ENCODE data around the gene EMX1.

Gene EMX1

DNA sequence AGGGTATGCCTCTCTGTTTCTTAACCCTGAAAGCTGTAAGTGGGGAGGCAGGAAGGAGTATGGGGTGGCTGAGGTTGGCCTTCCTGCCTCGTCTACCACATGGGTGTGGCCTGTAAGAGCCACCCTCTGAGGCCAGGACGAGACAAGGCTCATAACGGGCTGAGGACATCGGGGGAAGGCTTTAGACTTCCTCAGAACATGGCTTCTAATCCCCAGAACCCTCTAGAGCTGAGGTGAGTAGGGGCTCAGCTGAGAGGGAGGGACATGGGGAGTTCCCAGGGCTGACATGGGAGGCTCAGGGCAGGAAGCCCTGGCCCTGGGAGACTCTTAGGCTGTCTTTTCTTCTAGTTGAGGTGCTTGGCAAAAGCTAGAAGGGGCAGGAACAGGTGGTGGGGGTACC lies 36.7 kb downstream of the EMX1 start:
- H3K4me3 ChIP-seq (ENCODE audit: low read length in 2 of 2), result no peak overlapping the region
- H3K36me3 ChIP-seq (ENCODE audit: control insufficient read depth in 2 of 2, insufficient read depth in 2 of 2, low read length in 2 of 2), result no peaks in the 10 kb centered on the region

DNA sequence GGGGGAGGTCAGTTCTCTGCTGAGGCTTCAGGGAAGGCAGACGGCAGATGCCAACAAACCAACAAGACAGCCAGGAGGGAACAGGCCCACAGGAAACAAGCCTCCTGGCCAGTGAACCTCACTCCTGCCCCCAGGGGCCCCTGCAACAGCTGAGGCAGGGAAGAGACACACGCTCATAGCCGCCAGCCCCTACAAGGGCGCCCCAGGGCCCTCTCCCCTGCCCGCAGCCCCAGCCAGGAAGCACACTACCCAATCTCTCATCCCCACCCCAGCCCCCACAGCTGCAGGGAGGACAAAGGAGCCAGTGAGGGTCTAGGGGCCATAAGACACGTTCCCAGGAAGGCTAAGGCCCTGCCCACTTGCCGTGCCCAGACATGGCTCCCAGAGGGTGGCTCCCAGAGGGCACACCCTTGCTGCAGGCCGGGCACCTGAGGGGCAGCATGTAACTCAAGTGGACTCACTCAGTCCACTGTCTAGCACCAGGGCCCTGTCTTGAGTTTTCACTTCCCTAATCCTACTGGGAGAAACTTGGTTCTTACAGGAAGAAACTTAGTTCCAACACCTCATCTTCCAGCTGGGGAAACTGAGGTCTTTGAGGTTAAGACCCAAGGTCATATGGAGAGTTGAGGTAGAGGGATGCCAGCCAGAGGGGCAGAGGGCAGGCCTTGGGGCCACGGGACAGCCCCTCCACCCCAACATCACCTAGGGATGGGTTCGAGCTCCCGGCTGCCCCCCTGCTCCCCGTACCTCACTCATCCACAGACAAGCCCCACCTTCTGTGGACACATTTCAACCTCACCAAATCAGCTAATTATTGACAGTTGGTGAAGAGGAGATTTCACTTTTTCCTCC lies 37.3 kb downstream of the EMX1 start:
- Histone ChIP-seq H3K9ac (ENCODE audit: low read length in 2 of 2) (no peak overlapping the region), H3K27me3 (ENCODE audit: control insufficient read depth in 1 of 2, insufficient read depth in 2 of 2, low read length in 2 of 2) (no peaks in the 10 kb centered on the region), H3K36me3 (ENCODE audit: control insufficient read depth in 2 of 2, insufficient read depth in 2 of 2, low read length in 2 of 2) (no peaks in the 10 kb centered on the region), H3K4me3 (ENCODE audit: low read length in 2 of 2) (no peak overlapping the region), H3K4me1 (ENCODE audit: control insufficient read depth, insufficient read depth, low read length) (no peaks in the 10 kb centered on the region), H3K27ac (ENCODE audit: low read length) (no peak overlapping the region), H3K9me3 (ENCODE audit: control insufficient read depth in 2 of 2, low read length in 2 of 2) (no peaks in the 10 kb centered on the region)

More for the DNA sequence above, 36.7 kb downstream of the EMX1 start:
- no peaks in the 10 kb centered on the region for H3K9me3 ChIP-seq (ENCODE audit: control insufficient read depth in 2 of 2, low read length in 2 of 2)
- no peaks in the 10 kb centered on the region for H3K27me3 ChIP-seq (ENCODE audit: control insufficient read depth in 1 of 2, insufficient read depth in 2 of 2, low read length in 2 of 2)
- no peak overlapping the region for H3K9ac ChIP-seq (ENCODE audit: low read length in 2 of 2)
- no peak overlapping the region for H3K27ac ChIP-seq (ENCODE audit: low read length)
- no peaks in the 10 kb centered on the region for H3K4me1 ChIP-seq (ENCODE audit: control insufficient read depth, insufficient read depth, low read length)

GRCh38 chr2:72955228-72956049 lies 38.1 kb downstream of the EMX1 start:
- Histone ChIP-seq H3K9me3 (ENCODE audit: control insufficient read depth in 2 of 2, low read length in 2 of 2) (no peaks in the 10 kb centered on the region), H3K36me3 (ENCODE audit: control insufficient read depth in 2 of 2, insufficient read depth in 2 of 2, low read length in 2 of 2) (no peaks in the 10 kb centered on the region), H3K4me1 (ENCODE audit: control insufficient read depth, insufficient read depth, low read length) (no peaks in the 10 kb centered on the region), H3K27ac (ENCODE audit: low read length) (no peak overlapping the region), H3K9ac (ENCODE audit: low read length in 2 of 2) (no peak overlapping the region), H3K4me3 (ENCODE audit: low read length in 2 of 2) (no peak overlapping the region), H3K27me3 (ENCODE audit: control insufficient read depth in 1 of 2, insufficient read depth in 2 of 2, low read length in 2 of 2) (no peaks in the 10 kb centered on the region)

GRCh38 chr2:72956050-72956395 lies 38.7 kb downstream of the EMX1 start:
- no peaks in the 10 kb centered on the region for H3K36me3 ChIP-seq (ENCODE audit: control insufficient read depth in 2 of 2, insufficient read depth in 2 of 2, low read length in 2 of 2)
- H3K27ac ChIP-seq (ENCODE audit: low read length), result no peak overlapping the region
- H3K9me3 ChIP-seq (ENCODE audit: control insufficient read depth in 2 of 2, low read length in 2 of 2), result no peaks in the 10 kb centered on the region
- H3K27me3 ChIP-seq (ENCODE audit: control insufficient read depth in 1 of 2, insufficient read depth in 2 of 2, low read length in 2 of 2), result no peaks in the 10 kb centered on the region
- H3K4me3 ChIP-seq (ENCODE audit: low read length in 2 of 2), result no peak overlapping the region
- H3K4me1 ChIP-seq (ENCODE audit: control insufficient read depth, insufficient read depth, low read length), result no peaks in the 10 kb centered on the region
- H3K9ac ChIP-seq (ENCODE audit: low read length in 2 of 2), result no peak overlapping the region

- H3K27ac ChIP-seq (ENCODE audit: low read length), result no peak overlapping the region
- no peaks in the 10 kb centered on the region for H3K27me3 ChIP-seq (ENCODE audit: control insufficient read depth in 1 of 2, insufficient read depth in 2 of 2, low read length in 2 of 2)
- no peaks in the 10 kb centered on the region for H3K36me3 ChIP-seq (ENCODE audit: control insufficient read depth in 2 of 2, insufficient read depth in 2 of 2, low read length in 2 of 2)
- no peak overlapping the region for H3K4me3 ChIP-seq (ENCODE audit: low read length in 2 of 2)
- no peaks in the 10 kb centered on the region for H3K9me3 ChIP-seq (ENCODE audit: control insufficient read depth in 2 of 2, low read length in 2 of 2)
- no peaks in the 10 kb centered on the region for H3K4me1 ChIP-seq (ENCODE audit: control insufficient read depth, insufficient read depth, low read length)
- no peak overlapping the region for H3K9ac ChIP-seq (ENCODE audit: low read length in 2 of 2)
Measured at GRCh38 chr2:72956936-72957335, 39.6 kb downstream of the EMX1 start.

DNA sequence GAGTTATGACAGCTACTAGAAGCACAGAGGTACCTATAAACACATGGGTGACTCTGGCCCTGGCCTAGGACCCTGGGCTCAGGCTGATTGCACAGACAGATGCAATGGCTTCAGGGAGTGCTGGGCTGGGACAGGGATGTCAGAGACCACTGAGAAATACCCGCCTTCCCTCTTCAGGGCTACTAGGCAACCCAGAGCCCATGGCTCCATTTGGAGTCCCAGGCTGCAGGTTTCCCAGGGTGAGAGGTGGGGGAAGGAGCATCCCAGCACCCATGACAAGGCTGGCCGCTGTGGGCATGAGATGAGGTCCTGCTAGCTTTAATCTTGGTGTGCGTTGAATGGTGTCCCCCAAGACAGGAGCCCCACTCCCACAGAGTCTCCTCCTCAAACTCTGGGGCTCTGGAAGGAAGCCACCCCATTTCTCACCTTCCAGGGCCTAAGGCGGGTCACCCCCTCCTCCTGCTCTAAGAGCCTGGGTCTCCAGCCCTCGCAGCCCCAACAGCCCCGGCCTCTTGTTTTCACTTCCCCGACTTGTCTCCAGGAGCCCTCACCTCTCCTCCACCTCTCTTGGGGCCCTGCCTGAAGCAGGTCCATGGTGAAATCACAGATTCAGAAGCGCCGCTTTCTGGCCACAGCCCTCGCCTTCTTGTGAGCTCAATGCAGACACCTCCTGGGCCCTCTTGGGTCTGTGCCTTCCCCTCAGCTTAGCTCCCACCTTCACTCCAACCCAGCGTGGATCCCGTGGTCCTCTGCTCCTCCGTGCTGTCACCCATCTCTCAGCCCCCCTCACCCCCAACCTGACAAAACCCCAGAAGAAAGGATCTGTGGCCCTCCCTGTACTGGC lies 41.4 kb downstream of the EMX1 start:
- Histone ChIP-seq H3K27me3 (ENCODE audit: control insufficient read depth in 1 of 2, insufficient read depth in 2 of 2, low read length in 2 of 2) (no peaks in the 10 kb centered on the region), H3K4me1 (ENCODE audit: control insufficient read depth, insufficient read depth, low read length) (no peaks in the 10 kb centered on the region), H3K27ac (ENCODE audit: low read length) (no peak overlapping the region), H3K9me3 (ENCODE audit: control insufficient read depth in 2 of 2, low read length in 2 of 2) (no peaks in the 10 kb centered on the region), H3K9ac (ENCODE audit: low read length in 2 of 2) (no peak overlapping the region), H3K36me3 (ENCODE audit: control insufficient read depth in 2 of 2, insufficient read depth in 2 of 2, low read length in 2 of 2) (no peaks in the 10 kb centered on the region), H3K4me3 (ENCODE audit: low read length in 2 of 2) (no peak overlapping the region)

- Histone ChIP-seq H3K36me3 (ENCODE audit: control insufficient read depth in 2 of 2, insufficient read depth in 2 of 2, low read length in 2 of 2) (no peaks in the 10 kb centered on the region), H3K9ac (ENCODE audit: low read length in 2 of 2) (no peak overlapping the region), H3K4me3 (ENCODE audit: low read length in 2 of 2) (no peak overlapping the region), H3K4me1 (ENCODE audit: control insufficient read depth, insufficient read depth, low read length) (no peaks in the 10 kb centered on the region), H3K27ac (ENCODE audit: low read length) (no peak overlapping the region), H3K9me3 (ENCODE audit: control insufficient read depth in 2 of 2, low read length in 2 of 2) (no peaks in the 10 kb centered on the region), H3K27me3 (ENCODE audit: control insufficient read depth in 1 of 2, insufficient read depth in 2 of 2, low read length in 2 of 2) (no peaks in the 10 kb centered on the region)
Measured at GRCh38 chr2:72959554-72959953, 42.2 kb downstream of the EMX1 start.

DNA sequence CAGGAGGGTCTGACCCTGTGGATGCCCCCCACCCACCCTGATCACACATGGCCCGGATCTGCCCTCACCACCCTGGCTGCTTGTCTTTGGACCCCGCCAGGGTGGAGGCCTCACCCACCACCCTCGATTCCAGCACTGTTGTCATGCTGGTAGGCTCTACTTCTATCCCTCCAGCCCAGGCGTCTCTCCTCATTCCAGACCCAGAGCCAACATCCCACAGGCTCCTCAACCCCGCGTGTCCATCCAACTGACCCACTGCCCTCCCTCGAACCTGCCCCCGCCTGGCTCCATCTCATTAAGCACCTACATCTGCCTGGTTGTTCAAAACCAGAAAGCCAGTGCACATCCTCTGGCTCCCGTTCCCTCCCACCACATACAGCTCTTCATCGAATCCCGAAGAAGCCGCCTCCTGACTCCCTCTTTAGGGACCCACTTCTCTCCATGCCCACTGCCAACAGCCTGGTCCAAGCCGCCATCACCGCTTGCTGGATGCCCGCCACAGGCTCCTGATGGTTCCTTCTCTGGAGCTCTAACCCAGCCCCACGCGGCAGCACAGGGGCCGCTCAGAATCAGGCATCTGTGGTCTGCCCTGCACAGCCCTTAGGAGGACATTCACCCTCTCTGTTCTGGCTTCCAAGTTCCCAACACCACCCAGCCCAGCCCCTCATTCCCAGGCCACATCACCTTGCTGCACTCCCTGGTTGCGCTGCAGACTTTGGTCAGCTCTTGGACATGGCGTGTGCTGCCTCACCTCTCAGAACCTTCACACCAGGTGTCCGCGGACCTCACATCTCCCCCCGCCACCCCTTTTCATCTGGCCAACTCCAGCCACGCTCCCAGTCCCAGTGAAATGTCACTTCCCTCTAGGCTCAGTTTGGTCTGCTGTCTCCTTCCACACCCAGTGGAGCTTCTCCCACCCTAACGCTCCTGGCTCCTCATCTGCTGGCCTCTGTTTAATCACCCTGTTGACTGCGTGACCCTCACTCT lies 43.0 kb downstream of the EMX1 start:
- Histone ChIP-seq H3K36me3 (ENCODE audit: control insufficient read depth in 2 of 2, insufficient read depth in 2 of 2, low read length in 2 of 2) (no peaks in the 10 kb centered on the region), H3K4me3 (ENCODE audit: low read length in 2 of 2) (no peak overlapping the region), H3K9ac (ENCODE audit: low read length in 2 of 2) (no peak overlapping the region), H3K9me3 (ENCODE audit: control insufficient read depth in 2 of 2, low read length in 2 of 2) (no peaks in the 10 kb centered on the region), H3K27me3 (ENCODE audit: control insufficient read depth in 1 of 2, insufficient read depth in 2 of 2, low read length in 2 of 2) (no peaks in the 10 kb centered on the region), H3K4me1 (ENCODE audit: control insufficient read depth, insufficient read depth, low read length) (no peaks in the 10 kb centered on the region), H3K27ac (ENCODE audit: low read length) (no peak overlapping the region)

GRCh38 chr2:72961036-72961720 lies 43.9 kb downstream of the EMX1 start:
- Histone ChIP-seq H3K36me3 (ENCODE audit: control insufficient read depth in 2 of 2, insufficient read depth in 2 of 2, low read length in 2 of 2) (peaks cover 0 to 4% of the 10 kb centered on the region in 2 donors), H3K9ac (ENCODE audit: low read length in 2 of 2) (no peak overlapping the region), H3K27me3 (ENCODE audit: control insufficient read depth in 1 of 2, insufficient read depth in 2 of 2, low read length in 2 of 2) (no peaks in the 10 kb centered on the region), H3K27ac (ENCODE audit: low read length) (no peak overlapping the region), H3K9me3 (ENCODE audit: control insufficient read depth in 2 of 2, low read length in 2 of 2) (no peaks in the 10 kb centered on the region), H3K4me1 (ENCODE audit: control insufficient read depth, insufficient read depth, low read length) (no peaks in the 10 kb centered on the region), H3K4me3 (ENCODE audit: low read length in 2 of 2) (no peak overlapping the region)
